ENCODE results near the gene ALDH1B1. TPM values are rescaled to one million over a fixed set of nuclear protein-coding genes. Genes with fewer than 3 reads are reported as not detected.
A peak's percentile ranks its signal among the peaks of the same experiment; 100 is the strongest.

Gene ALDH1B1
- polyA plus RNA-seq (2013, experiment 1 of 2): 24.0 TPM
- 24.2 TPM for polyA plus RNA-seq (2013, experiment 2 of 2)

GRCh38 chr9:38392235-38393127 lies at the start of gene ALDH1B1:
Gene ALDH1B1, plus strand, starts transcription at chr9:38392702. Its CDS starts 3,047 bp downstream, at chr9:38395749.
- Histone ChIP-seq H3K27me3 (ENCODE audit: control insufficient read depth in 3 of 3, insufficient read depth in 3 of 3, low read depth in 1 of 3, low read length in 3 of 3) (peaks cover 0 to 3% (median 3%) of the 10 kb centered on the region in 3 experiments), H2BK120ac (ENCODE audit: low read depth, low read length) (no peak within 1 kb of the TSS), H3K27ac (replicated peaks; ENCODE audit: low read length) (peak within 1 kb of the TSS; percentile 52), H4K91ac (ENCODE audit: low read depth, low read length, poor library complexity) (no peak within 1 kb of the TSS), H3K9ac (ENCODE audit: low read depth, low read length, poor library complexity) (peak within 1 kb of the TSS; percentile 84), H3K9me3 (replicated peaks in 1 of 2; ENCODE audit: control insufficient read depth in 2 of 2, insufficient read depth in 1 of 2, low read depth in 1 of 2, low read length in 2 of 2) (no peaks in the 10 kb centered on the region), H2BK12ac (ENCODE audit: low read length) (peak within 1 kb of the TSS; percentile 76), H2BK5ac (ENCODE audit: low read length) (peak within 1 kb of the TSS; percentile 90), H2AK5ac (ENCODE audit: low read depth, low read length) (peak within 1 kb of the TSS; percentile 64), H3K14ac (ENCODE audit: low read length) (peak within 1 kb of the TSS; percentile 92), H3K36me3 (replicated peaks in 1 of 2; ENCODE audit: control insufficient read depth in 2 of 2, insufficient read depth in 2 of 2, low read length in 2 of 2) (peaks cover 20 to 31% of the 10 kb centered on the region in 2 donors), H2BK15ac (ENCODE audit: low read length) (peak within 1 kb of the TSS; percentile 72), H3K4me2 (ENCODE audit: insufficient read depth, low read length, poor library complexity, severe bottlenecking) (peak within 1 kb of the TSS; percentile 99), H4K8ac (ENCODE audit: low read depth, low read length) (no peak within 1 kb of the TSS), H3K79me1 (ENCODE audit: low read depth, low read length) (peaks cover 5% of the 10 kb centered on the region), H3K4me3 (ENCODE audit: low read length in 2 of 2) (peak within 1 kb of the TSS; percentile 68 to 88), H3K4me1 (ENCODE audit: control insufficient read depth in 2 of 2, insufficient read depth in 1 of 2, low read depth in 1 of 2, low read length in 2 of 2) (peaks cover 5 to 14% of the 10 kb centered on the region in 2 donors), H3K23ac (ENCODE audit: low read depth, low read length, poor library complexity) (peak within 1 kb of the TSS; percentile 67), H3K4ac (ENCODE audit: low read length) (no peak within 1 kb of the TSS), H3K18ac (ENCODE audit: low read length) (peak within 1 kb of the TSS; percentile 99), H2AFZ (ENCODE audit: low read length) (peak within 1 kb of the TSS; percentile 90)
- WGBS, 2 donors (ENCODE audit: extremely low coverage in 2 of 2, insufficient read length in 2 of 2, insufficient replicate concordance in 1 of 2): no CpG with 5 or more reads among the region's 58 CpGs
- peak; percentile 79 for DNase-seq (ENCODE audit: low spot score)

GRCh38 chr9:38343037-38343436 lies 49.5 kb upstream of the ALDH1B1 start:
- Histone ChIP-seq H2BK5ac (ENCODE audit: low read length) (no peak overlapping the region), H2BK15ac (ENCODE audit: low read length) (no peak overlapping the region), H3K36me3 (replicated peaks in 1 of 2; ENCODE audit: control insufficient read depth in 2 of 2, insufficient read depth in 2 of 2, low read length in 2 of 2) (no peaks in the 10 kb centered on the region), H2AK5ac (ENCODE audit: low read depth, low read length) (no peak overlapping the region), H3K23ac (ENCODE audit: low read depth, low read length, poor library complexity) (no peak overlapping the region), H2AFZ (ENCODE audit: low read length) (no peak overlapping the region), H3K4me3 (ENCODE audit: low read length in 2 of 2) (no peak overlapping the region), H3K27ac (replicated peaks; ENCODE audit: low read length) (no peak overlapping the region), H4K8ac (ENCODE audit: low read depth, low read length) (no peak overlapping the region), H2BK120ac (ENCODE audit: low read depth, low read length) (no peak overlapping the region), H3K79me1 (ENCODE audit: low read depth, low read length) (no peaks in the 10 kb centered on the region), H3K27me3 (ENCODE audit: control insufficient read depth in 3 of 3, insufficient read depth in 3 of 3, low read depth in 1 of 3, low read length in 3 of 3) (peaks cover 0 to 14% (median 0%) of the 10 kb centered on the region in 3 experiments), H4K91ac (ENCODE audit: low read depth, low read length, poor library complexity) (no peak overlapping the region), H3K4me2 (ENCODE audit: insufficient read depth, low read length, poor library complexity, severe bottlenecking) (no peak overlapping the region), H3K14ac (ENCODE audit: low read length) (no peak overlapping the region), H3K4me1 (ENCODE audit: control insufficient read depth in 2 of 2, insufficient read depth in 1 of 2, low read depth in 1 of 2, low read length in 2 of 2) (peaks cover 7 to 17% of the 10 kb centered on the region in 2 donors), H3K9ac (ENCODE audit: low read depth, low read length, poor library complexity) (no peak overlapping the region), H2BK12ac (ENCODE audit: low read length) (no peak overlapping the region), H3K18ac (ENCODE audit: low read length) (no peak overlapping the region), H3K4ac (ENCODE audit: low read length) (no peak overlapping the region), H3K9me3 (replicated peaks in 1 of 2; ENCODE audit: control insufficient read depth in 2 of 2, insufficient read depth in 1 of 2, low read depth in 1 of 2, low read length in 2 of 2) (no peaks in the 10 kb centered on the region)
- no CpG with 5 or more reads among the region's 3 CpGs for WGBS, 2 donors (ENCODE audit: extremely low coverage in 2 of 2, insufficient read length in 2 of 2, insufficient replicate concordance in 1 of 2)
- DNase-seq (ENCODE audit: low spot score): no peak

GRCh38 chr9:38343552-38343951 lies 49.0 kb upstream of the ALDH1B1 start:
- H3K4ac ChIP-seq (ENCODE audit: low read length): no peak overlapping the region
- H3K18ac ChIP-seq (ENCODE audit: low read length): peak overlapping the region; percentile 73
- no peak overlapping the region for H4K91ac ChIP-seq (ENCODE audit: low read depth, low read length, poor library complexity)
- H3K4me2 ChIP-seq (ENCODE audit: insufficient read depth, low read length, poor library complexity, severe bottlenecking): no peak overlapping the region
- H3K4me1 ChIP-seq (ENCODE audit: control insufficient read depth in 2 of 2, insufficient read depth in 1 of 2, low read depth in 1 of 2, low read length in 2 of 2): peaks cover 7 to 17% of the 10 kb centered on the region in 2 donors
- no peaks in the 10 kb centered on the region for H3K79me1 ChIP-seq (ENCODE audit: low read depth, low read length)
- H2AFZ ChIP-seq (ENCODE audit: low read length): no peak overlapping the region
- H3K9me3 ChIP-seq (replicated peaks in 1 of 2; ENCODE audit: control insufficient read depth in 2 of 2, insufficient read depth in 1 of 2, low read depth in 1 of 2, low read length in 2 of 2): no peaks in the 10 kb centered on the region
- no peak overlapping the region for H4K8ac ChIP-seq (ENCODE audit: low read depth, low read length)
- no peak overlapping the region for H3K23ac ChIP-seq (ENCODE audit: low read depth, low read length, poor library complexity)
- no peak overlapping the region for H2BK12ac ChIP-seq (ENCODE audit: low read length)
- no peaks in the 10 kb centered on the region for H3K36me3 ChIP-seq (replicated peaks in 1 of 2; ENCODE audit: control insufficient read depth in 2 of 2, insufficient read depth in 2 of 2, low read length in 2 of 2)
- peak overlapping the region; percentile 24 for H2BK15ac ChIP-seq (ENCODE audit: low read length)
- H3K14ac ChIP-seq (ENCODE audit: low read length): no peak overlapping the region
- no peak overlapping the region for H3K4me3 ChIP-seq (ENCODE audit: low read length in 2 of 2)
- H2AK5ac ChIP-seq (ENCODE audit: low read depth, low read length): no peak overlapping the region
- peaks cover 0 to 16% (median 0%) of the 10 kb centered on the region in 3 experiments for H3K27me3 ChIP-seq (ENCODE audit: control insufficient read depth in 3 of 3, insufficient read depth in 3 of 3, low read depth in 1 of 3, low read length in 3 of 3)
- H3K9ac ChIP-seq (ENCODE audit: low read depth, low read length, poor library complexity): no peak overlapping the region
- H3K27ac ChIP-seq (replicated peaks; ENCODE audit: low read length): no peak overlapping the region
- H2BK5ac ChIP-seq (ENCODE audit: low read length): no peak overlapping the region
- no CpG with 5 or more reads among the region's 6 CpGs for WGBS, 2 donors (ENCODE audit: extremely low coverage in 2 of 2, insufficient read length in 2 of 2, insufficient replicate concordance in 1 of 2)
- no peak overlapping the region for H2BK120ac ChIP-seq (ENCODE audit: low read depth, low read length)
- DNase-seq (ENCODE audit: low spot score): no peak
